Measurements from ENCODE around the gene ZNF785. TPM values are rescaled to one million over a fixed set of nuclear protein-coding genes. Genes with fewer than 3 reads are reported as not detected.
"Not testable (repeated sequence)": the region's sequence is repeated elsewhere in the genome, so short reads cannot be mapped to it uniquely, and the experiment has no call there.

The ZNF785 gene
- total RNA-seq, 1 donor from 2014 or later: 10.4 TPM

- no peak overlapping the region for H3K4me3 ChIP-seq (ENCODE audit: low read length in 3 of 3)
- H3K27ac ChIP-seq (ENCODE audit: low read depth, low read length): no peak overlapping the region
- H3K9ac ChIP-seq (ENCODE audit: low read depth in 1 of 3, low read length in 3 of 3): no peak overlapping the region
- H3K36me3 ChIP-seq (ENCODE audit: control insufficient read depth in 3 of 3, insufficient read depth in 3 of 3, low read length in 3 of 3): no peaks in the 10 kb centered on the region
- H3K9me3 ChIP-seq (ENCODE audit: control insufficient read depth in 3 of 3, low read length in 3 of 3): no peaks in the 10 kb centered on the region
- peaks cover 0 to 4% (median 0%) of the 10 kb centered on the region in 3 donors for H3K4me1 ChIP-seq (ENCODE audit: control insufficient read depth in 3 of 3, insufficient read depth in 3 of 3, low read length in 3 of 3)
- H3K27me3 ChIP-seq (ENCODE audit: control insufficient read depth in 3 of 3, insufficient read depth in 3 of 3, low read length in 3 of 3): no peaks in the 10 kb centered on the region
Observed at GRCh38 chr16:30541502-30542329, 43.8 kb downstream of the ZNF785 start.

- not testable (repeated sequence) for H3K36me3 ChIP-seq (ENCODE audit: control insufficient read depth in 3 of 3, insufficient read depth in 3 of 3, low read length in 3 of 3); H3K9ac ChIP-seq (ENCODE audit: low read depth in 1 of 3, low read length in 3 of 3); H3K4me1 ChIP-seq (ENCODE audit: control insufficient read depth in 3 of 3, insufficient read depth in 3 of 3, low read length in 3 of 3); H3K4me3 ChIP-seq (ENCODE audit: low read length in 3 of 3); H3K9me3 ChIP-seq (ENCODE audit: control insufficient read depth in 3 of 3, low read length in 3 of 3); H3K27ac ChIP-seq (ENCODE audit: low read depth, low read length); H3K27me3 ChIP-seq (ENCODE audit: control insufficient read depth in 3 of 3, insufficient read depth in 3 of 3, low read length in 3 of 3)
Observed at GRCh38 chr16:30540916-30541464, 44.5 kb downstream of the ZNF785 start.

GRCh38 chr16:30539986-30540526 is 45.4 kb downstream of the ZNF785 start:
- H3K4me1 ChIP-seq (ENCODE audit: control insufficient read depth in 3 of 3, insufficient read depth in 3 of 3, low read length in 3 of 3): peaks cover 10 to 14% (median 10%) of the 10 kb centered on the region in 3 donors
- not testable (repeated sequence) for H3K36me3 ChIP-seq (ENCODE audit: control insufficient read depth in 3 of 3, insufficient read depth in 3 of 3, low read length in 3 of 3); H3K27me3 ChIP-seq (ENCODE audit: control insufficient read depth in 3 of 3, insufficient read depth in 3 of 3, low read length in 3 of 3); H3K9me3 ChIP-seq (ENCODE audit: control insufficient read depth in 3 of 3, low read length in 3 of 3); H3K9ac ChIP-seq (ENCODE audit: low read depth in 1 of 3, low read length in 3 of 3); H3K4me3 ChIP-seq (ENCODE audit: low read length in 3 of 3); H3K27ac ChIP-seq (ENCODE audit: low read depth, low read length)

- no peaks in the 10 kb centered on the region for H3K36me3 ChIP-seq (ENCODE audit: control insufficient read depth in 3 of 3, insufficient read depth in 3 of 3, low read length in 3 of 3)
- H3K4me3 ChIP-seq (ENCODE audit: low read length in 3 of 3): no peak overlapping the region
- peaks cover 10 to 14% (median 11%) of the 10 kb centered on the region in 3 donors for H3K4me1 ChIP-seq (ENCODE audit: control insufficient read depth in 3 of 3, insufficient read depth in 3 of 3, low read length in 3 of 3)
- H3K9ac ChIP-seq (ENCODE audit: low read depth in 1 of 3, low read length in 3 of 3): peak overlapping the region in 1 of 3 donors; percentile 25
- no peaks in the 10 kb centered on the region for H3K9me3 ChIP-seq (ENCODE audit: control insufficient read depth in 3 of 3, low read length in 3 of 3)
- H3K27me3 ChIP-seq (ENCODE audit: control insufficient read depth in 3 of 3, insufficient read depth in 3 of 3, low read length in 3 of 3): no peaks in the 10 kb centered on the region
- no peak overlapping the region for H3K27ac ChIP-seq (ENCODE audit: low read depth, low read length)
Observed at GRCh38 chr16:30539000-30539964, 46.2 kb downstream of the ZNF785 start.

GRCh38 chr16:30536391-30537024 is 49.0 kb downstream of the ZNF785 start:
- H3K4me3 ChIP-seq (ENCODE audit: low read length in 3 of 3); H3K9ac ChIP-seq (ENCODE audit: low read depth in 1 of 3, low read length in 3 of 3); H3K27me3 ChIP-seq (ENCODE audit: control insufficient read depth in 3 of 3, insufficient read depth in 3 of 3, low read length in 3 of 3); H3K9me3 ChIP-seq (ENCODE audit: control insufficient read depth in 3 of 3, low read length in 3 of 3): not testable (repeated sequence)
- Histone ChIP-seq H3K4me1 (ENCODE audit: control insufficient read depth in 3 of 3, insufficient read depth in 3 of 3, low read length in 3 of 3) (peaks cover 20 to 27% (median 22%) of the 10 kb centered on the region in 3 donors), H3K27ac (ENCODE audit: low read depth, low read length) (peak overlapping the region; percentile 91), H3K36me3 (ENCODE audit: control insufficient read depth in 3 of 3, insufficient read depth in 3 of 3, low read length in 3 of 3) (peaks cover 6 to 13% (median 9%) of the 10 kb centered on the region in 3 donors)

GRCh38 chr16:30535777-30536190 is 49.7 kb downstream of the ZNF785 start:
- Histone ChIP-seq H3K9ac (ENCODE audit: low read depth in 1 of 3, low read length in 3 of 3) (peak overlapping the region; percentile 92 to 96 (median 93)), H3K4me1 (ENCODE audit: control insufficient read depth in 3 of 3, insufficient read depth in 3 of 3, low read length in 3 of 3) (peaks cover 20 to 27% (median 22%) of the 10 kb centered on the region in 3 donors), H3K36me3 (ENCODE audit: control insufficient read depth in 3 of 3, insufficient read depth in 3 of 3, low read length in 3 of 3) (peaks cover 13 to 17% (median 13%) of the 10 kb centered on the region in 3 donors), H3K4me3 (ENCODE audit: low read length in 3 of 3) (peak overlapping the region; percentile 80 to 95 (median 95)), H3K27ac (ENCODE audit: low read depth, low read length) (peak overlapping the region; percentile 91), H3K9me3 (ENCODE audit: control insufficient read depth in 3 of 3, low read length in 3 of 3) (no peaks in the 10 kb centered on the region), H3K27me3 (ENCODE audit: control insufficient read depth in 3 of 3, insufficient read depth in 3 of 3, low read length in 3 of 3) (no peaks in the 10 kb centered on the region)

- Histone ChIP-seq H3K4me3 (ENCODE audit: low read length in 3 of 3) (peak overlapping the region; percentile 80 to 95 (median 95)), H3K27me3 (ENCODE audit: control insufficient read depth in 3 of 3, insufficient read depth in 3 of 3, low read length in 3 of 3) (no peaks in the 10 kb centered on the region), H3K36me3 (ENCODE audit: control insufficient read depth in 3 of 3, insufficient read depth in 3 of 3, low read length in 3 of 3) (peaks cover 17 to 20% (median 18%) of the 10 kb centered on the region in 3 donors), H3K4me1 (ENCODE audit: control insufficient read depth in 3 of 3, insufficient read depth in 3 of 3, low read length in 3 of 3) (peaks cover 20 to 30% (median 22%) of the 10 kb centered on the region in 3 donors), H3K27ac (ENCODE audit: low read depth, low read length) (peak overlapping the region; percentile 91), H3K9me3 (ENCODE audit: control insufficient read depth in 3 of 3, low read length in 3 of 3) (no peaks in the 10 kb centered on the region), H3K9ac (ENCODE audit: low read depth in 1 of 3, low read length in 3 of 3) (peak overlapping the region; percentile 92 to 96 (median 93))
Observed at GRCh38 chr16:30535106-30535776, 50.3 kb downstream of the ZNF785 start.

GRCh38 chr16:30534368-30535105 is 51.0 kb downstream of the ZNF785 start, which contains the start of gene ZNF747:
TSS of gene ZNF747 (minus strand) at chr16:30534858. CDS start at chr16:30534679, 179 bp downstream.
- Histone ChIP-seq H3K9ac (ENCODE audit: low read depth in 1 of 3, low read length in 3 of 3) (peak within 1 kb of the TSS; percentile 92 to 96 (median 93)), H3K4me3 (ENCODE audit: low read length in 3 of 3) (peak within 1 kb of the TSS; percentile 80 to 95 (median 95)), H3K9me3 (ENCODE audit: control insufficient read depth in 3 of 3, low read length in 3 of 3) (no peaks in the 10 kb centered on the region), H3K27me3 (ENCODE audit: control insufficient read depth in 3 of 3, insufficient read depth in 3 of 3, low read length in 3 of 3) (no peaks in the 10 kb centered on the region), H3K4me1 (ENCODE audit: control insufficient read depth in 3 of 3, insufficient read depth in 3 of 3, low read length in 3 of 3) (peaks cover 20 to 27% (median 22%) of the 10 kb centered on the region in 3 donors), H3K36me3 (ENCODE audit: control insufficient read depth in 3 of 3, insufficient read depth in 3 of 3, low read length in 3 of 3) (peaks cover 17 to 20% (median 20%) of the 10 kb centered on the region in 3 donors), H3K27ac (ENCODE audit: low read depth, low read length) (peak within 1 kb of the TSS; percentile 91)

All from skeletal muscle tissue (tissue), 4 donors.